ENCODE results near the gene LILRB3.
"Not testable (repeated sequence)": the region's sequence is repeated elsewhere in the genome, so short reads cannot be mapped to it uniquely, and the experiment has no call there.

LILRB3 gene

GRCh38 chr19:54253331-54254194 lies 30.8 kb upstream of the LILRB3 start:
- Histone ChIP-seq H3K4me1 (no peaks in the 10 kb centered on the region), H3K9me3 (no peaks in the 10 kb centered on the region), H3K36me3 (replicated peaks) (no peaks in the 10 kb centered on the region), H3K27me3 (ENCODE audit: low read depth) (peaks cover 48% of the 10 kb centered on the region), H3K4me3 (no peak overlapping the region)
- no peak for DNase-seq (ENCODE audit: low spot score in 2 of 2)
- in situ Hi-C loops (cut with MboI; ENCODE audit: low sequenced_read_pairs) = no loop called here

- Histone ChIP-seq H3K4me3 (no peak overlapping the region), H3K27me3 (ENCODE audit: low read depth) (peaks cover 54% of the 10 kb centered on the region), H3K4me1 (no peaks in the 10 kb centered on the region), H3K36me3 (replicated peaks) (no peaks in the 10 kb centered on the region), H3K9me3 (no peaks in the 10 kb centered on the region)
- DNase-seq (ENCODE audit: low spot score in 2 of 2) = no peak
- in situ Hi-C loops (cut with MboI; ENCODE audit: low sequenced_read_pairs) = no loop called here
These were observed 30.0 kb upstream of the LILRB3 start for GRCh38 chr19:54252845-54253244.

GRCh38 chr19:54252243-54252642 lies 29.4 kb upstream of the LILRB3 start:
- Histone ChIP-seq H3K27me3 (ENCODE audit: low read depth) (peaks cover 49% of the 10 kb centered on the region), H3K4me1 (no peaks in the 10 kb centered on the region), H3K9me3 (no peaks in the 10 kb centered on the region), H3K4me3 (no peak overlapping the region), H3K36me3 (replicated peaks) (no peaks in the 10 kb centered on the region)
- DNase-seq (ENCODE audit: low spot score in 2 of 2) = no peak
- in situ Hi-C loops (cut with MboI; ENCODE audit: low sequenced_read_pairs) = no loop called here

GRCh38 chr19:54248016-54248601 lies 25.3 kb upstream of the LILRB3 start:
- Histone ChIP-seq H3K36me3 (replicated peaks) (no peaks in the 10 kb centered on the region), H3K4me3 (no peak overlapping the region), H3K9me3 (no peaks in the 10 kb centered on the region), H3K4me1 (no peaks in the 10 kb centered on the region), H3K27me3 (ENCODE audit: low read depth) (peaks cover 35% of the 10 kb centered on the region)
- in situ Hi-C loops (cut with MboI; ENCODE audit: low sequenced_read_pairs) = no loop called here
- no peak for DNase-seq (ENCODE audit: low spot score in 2 of 2)

DNA sequence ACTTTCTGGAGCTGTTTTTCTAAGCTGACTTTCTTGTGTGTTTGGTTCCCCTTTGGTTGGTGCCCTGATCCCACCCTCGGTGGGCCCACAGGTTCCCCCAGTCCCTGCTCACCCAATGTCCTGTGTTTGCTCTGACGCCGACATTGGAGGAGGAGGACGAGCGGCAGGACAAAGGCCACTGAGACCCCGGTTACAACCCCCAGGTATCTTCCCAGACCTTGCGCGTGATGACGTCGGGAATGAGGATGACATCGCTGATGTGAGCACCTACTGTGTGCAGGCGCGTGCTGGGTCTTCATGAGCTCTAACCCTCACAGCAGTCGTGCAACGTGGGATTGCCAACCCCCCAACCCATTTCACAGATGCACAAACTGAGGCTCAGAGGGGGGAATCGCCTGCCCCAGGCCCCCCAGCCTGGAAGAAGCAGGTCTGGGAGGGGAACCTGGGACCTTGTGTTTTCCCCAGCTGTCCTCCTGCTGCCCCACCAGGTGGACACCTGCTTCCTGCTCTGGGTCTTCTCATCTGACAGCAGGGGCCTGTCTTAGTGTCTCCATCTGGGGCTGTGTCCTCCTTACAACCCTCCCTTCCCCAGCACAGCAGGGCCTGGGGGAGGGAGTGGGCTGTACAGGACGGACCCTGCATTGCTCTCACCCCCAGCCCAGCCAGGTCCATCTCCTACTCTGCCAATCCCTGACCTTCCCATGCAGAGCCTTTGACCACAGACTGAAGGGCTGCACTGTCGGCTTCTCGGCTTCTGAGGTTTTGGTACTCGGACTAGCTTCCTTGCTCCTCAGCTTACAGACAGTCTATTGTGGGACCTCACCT lies 24.5 kb upstream of the LILRB3 start:
- in situ Hi-C loops (cut with MboI; ENCODE audit: low sequenced_read_pairs) = no loop called here
- no peaks in the 10 kb centered on the region for H3K4me1 ChIP-seq
- no peaks in the 10 kb centered on the region for H3K9me3 ChIP-seq
- no peaks in the 10 kb centered on the region for H3K36me3 ChIP-seq (replicated peaks)
- DNase-seq (ENCODE audit: low spot score in 2 of 2) = no peak
- peaks cover 28% of the 10 kb centered on the region for H3K27me3 ChIP-seq (ENCODE audit: low read depth)
- no peak overlapping the region for H3K4me3 ChIP-seq

DNA sequence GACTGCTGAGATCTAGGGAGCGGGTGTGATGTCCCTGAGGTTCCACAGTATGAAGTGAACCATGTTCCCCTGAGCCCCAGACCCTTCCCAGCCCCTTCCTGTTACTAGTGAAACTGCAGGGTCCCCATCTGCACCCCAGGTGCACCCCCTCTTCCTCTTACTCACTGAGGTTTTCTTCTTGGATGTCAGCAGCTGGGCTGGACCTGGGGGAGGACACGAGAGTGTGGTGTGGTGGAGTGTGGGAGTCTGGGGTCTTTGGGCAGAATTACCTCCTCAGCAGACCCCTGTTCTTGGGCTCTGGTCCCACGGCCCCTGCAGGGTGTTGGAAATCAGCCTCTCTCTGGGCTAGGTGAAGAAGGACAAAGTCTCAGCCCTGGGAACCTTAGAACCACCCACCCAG lies 23.1 kb upstream of the LILRB3 start:
- in situ Hi-C loops (cut with MboI; ENCODE audit: low sequenced_read_pairs) = no loop called here
- DNase-seq (ENCODE audit: low spot score in 2 of 2) = no peak
- H3K9me3 ChIP-seq = no peaks in the 10 kb centered on the region
- no peak overlapping the region for H3K4me3 ChIP-seq
- H3K36me3 ChIP-seq (replicated peaks) = no peaks in the 10 kb centered on the region
- peaks cover 25% of the 10 kb centered on the region for H3K27me3 ChIP-seq (ENCODE audit: low read depth)
- no peaks in the 10 kb centered on the region for H3K4me1 ChIP-seq

DNA sequence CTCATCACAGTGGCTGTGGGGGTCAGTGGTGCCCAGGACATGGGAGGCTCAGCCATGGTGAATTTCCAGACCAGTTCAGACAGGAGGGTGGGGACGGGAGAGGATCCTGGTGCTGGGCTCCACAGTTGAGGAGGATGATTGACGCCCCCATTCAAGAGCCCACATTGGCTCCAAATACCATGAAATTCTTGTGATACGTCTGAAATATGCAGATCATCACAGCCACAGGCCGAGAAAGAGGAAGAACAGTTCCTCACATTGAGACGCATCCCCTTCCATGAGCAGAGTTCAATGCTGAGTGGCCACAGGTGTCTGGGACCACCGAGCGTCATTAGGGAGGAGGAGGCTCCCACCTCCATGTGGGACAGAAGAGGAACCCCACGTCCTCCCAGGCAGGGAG lies 21.0 kb upstream of the LILRB3 start:
- in situ Hi-C loops (cut with MboI; ENCODE audit: low sequenced_read_pairs); DNase-seq (ENCODE audit: low spot score in 2 of 2): not testable (repeated sequence)

DNA sequence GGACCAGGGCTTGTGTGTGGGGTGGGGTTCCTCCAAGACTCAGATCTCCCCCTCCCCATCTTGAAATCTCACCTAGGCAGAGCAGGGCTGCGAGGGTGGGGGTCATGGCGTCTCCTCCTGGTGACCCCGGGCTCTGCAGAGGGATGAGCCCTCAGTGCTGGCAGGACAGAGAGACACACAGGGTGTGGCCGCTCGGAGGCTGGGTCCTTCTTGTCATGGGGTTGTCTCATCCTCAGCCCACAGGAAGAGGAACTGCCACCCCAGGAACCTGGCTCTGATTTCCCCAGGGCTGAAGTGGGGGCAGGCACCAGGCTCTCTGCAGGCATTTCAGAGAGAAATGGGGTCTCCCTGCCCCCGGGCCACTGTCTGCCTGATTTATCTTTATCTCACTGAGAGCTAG lies 19.8 kb upstream of the LILRB3 start, which contains the start of gene LILRA6:
Gene LILRA6 (minus strand): TSS at position 145 of the 400 bp plus-strand sequence.
- H3K4me3 ChIP-seq = not testable (repeated sequence)

More for the DNA sequence above, 21.0 kb upstream of the LILRB3 start:
- not testable (repeated sequence) for H3K4me3 ChIP-seq; H3K27me3 ChIP-seq (ENCODE audit: low read depth); H3K4me1 ChIP-seq; H3K9me3 ChIP-seq; H3K36me3 ChIP-seq (replicated peaks)

GRCh38 chr19:54242234-54242633 lies 19.4 kb upstream of the LILRB3 start:
- H3K27me3 ChIP-seq (ENCODE audit: low read depth); in situ Hi-C loops (cut with MboI; ENCODE audit: low sequenced_read_pairs); H3K36me3 ChIP-seq (replicated peaks); H3K9me3 ChIP-seq; H3K4me1 ChIP-seq; DNase-seq (ENCODE audit: low spot score in 2 of 2); H3K4me3 ChIP-seq: not testable (repeated sequence)

More for the DNA sequence above, 19.8 kb upstream of the LILRB3 start, which contains the start of gene LILRA6:
- in situ Hi-C loops (cut with MboI; ENCODE audit: low sequenced_read_pairs); DNase-seq (ENCODE audit: low spot score in 2 of 2); H3K9me3 ChIP-seq; H3K27me3 ChIP-seq (ENCODE audit: low read depth); H3K36me3 ChIP-seq (replicated peaks); H3K4me1 ChIP-seq: not testable (repeated sequence)

GRCh38 chr19:54240372-54241336 lies 17.8 kb upstream of the LILRB3 start:
- DNase-seq (ENCODE audit: low spot score in 2 of 2); H3K36me3 ChIP-seq (replicated peaks); H3K4me3 ChIP-seq; H3K4me1 ChIP-seq; in situ Hi-C loops (cut with MboI; ENCODE audit: low sequenced_read_pairs); H3K27me3 ChIP-seq (ENCODE audit: low read depth); H3K9me3 ChIP-seq: not testable (repeated sequence)

DNA sequence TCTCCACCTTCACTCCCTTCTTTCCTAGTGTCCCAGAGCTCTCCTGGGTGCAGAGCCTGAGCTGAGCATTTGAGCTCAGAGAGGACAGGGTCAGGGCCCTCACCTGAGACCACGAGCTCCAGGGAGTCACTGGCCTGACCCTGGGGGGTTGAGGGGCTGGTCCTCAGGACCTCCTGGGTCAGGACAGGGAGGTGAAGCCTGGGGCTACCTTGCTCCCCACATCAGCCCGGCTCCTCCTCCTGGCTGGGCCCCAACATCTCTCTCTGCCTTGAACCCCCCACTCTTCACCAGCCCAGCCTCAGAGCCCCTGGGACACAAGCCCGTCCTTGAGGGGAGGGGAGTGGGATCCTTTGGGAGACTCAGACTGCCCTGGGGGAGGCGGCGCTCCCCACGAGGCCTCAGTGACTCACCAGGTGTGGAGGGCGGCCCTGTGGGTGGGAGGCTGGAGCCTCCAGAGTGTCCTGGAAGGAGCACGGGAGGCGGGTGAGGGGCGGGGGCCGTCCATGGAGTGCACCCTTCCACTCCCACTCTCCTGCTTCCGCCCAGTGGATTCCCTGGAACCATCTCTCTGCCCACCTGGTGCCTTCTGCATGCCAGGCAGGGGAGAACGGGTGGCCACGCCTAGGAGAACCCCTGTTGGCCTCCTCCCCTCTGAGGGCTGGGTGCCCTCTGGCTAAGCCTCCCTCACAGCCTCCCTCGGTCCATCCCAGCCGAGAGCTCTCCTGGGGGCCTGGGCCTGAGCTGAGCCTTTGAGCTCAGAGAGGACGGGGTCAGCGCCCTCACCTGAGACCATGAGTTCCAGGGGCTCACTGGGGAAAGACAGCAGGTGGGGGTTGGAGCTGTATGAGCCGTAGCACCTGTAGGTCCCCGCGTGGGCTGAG lies 16.9 kb upstream of the LILRB3 start:
- H3K27me3 ChIP-seq (ENCODE audit: low read depth); in situ Hi-C loops (cut with MboI; ENCODE audit: low sequenced_read_pairs); H3K36me3 ChIP-seq (replicated peaks); H3K4me1 ChIP-seq; H3K9me3 ChIP-seq; DNase-seq (ENCODE audit: low spot score in 2 of 2); H3K4me3 ChIP-seq: not testable (repeated sequence)

DNA sequence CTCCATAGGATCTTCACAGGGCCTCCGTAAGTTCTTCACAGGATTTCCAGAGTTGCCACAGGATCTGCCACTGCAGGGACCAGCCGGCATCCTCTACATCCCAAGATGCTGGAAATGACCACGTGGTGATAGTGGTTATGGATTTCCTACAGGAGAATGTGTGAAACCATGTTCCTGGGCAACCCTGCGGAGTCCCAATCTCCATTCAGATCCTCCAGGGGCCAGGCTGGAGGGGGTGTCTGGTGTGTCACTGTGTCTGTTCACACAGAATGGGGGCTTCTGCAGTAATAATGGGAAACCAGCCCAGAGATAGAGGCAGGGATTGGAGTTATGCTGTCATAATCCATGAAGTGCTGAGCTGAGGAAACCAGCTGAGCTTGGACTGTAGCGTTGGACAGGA lies 11.1 kb upstream of the LILRB3 start:
- no peaks in the 10 kb centered on the region; the same call in 1 of the 2 replicates for H3K9me3 ChIP-seq
- in situ Hi-C loops (cut with MboI; ENCODE audit: low sequenced_read_pairs) = no loop called here

More for the DNA sequence above, 11.1 kb upstream of the LILRB3 start:
- Histone ChIP-seq H3K4me3 (no peak overlapping the region), H3K4me1 (no peaks in the 10 kb centered on the region), H3K36me3 (replicated peaks) (no peaks in the 10 kb centered on the region), H3K27me3 (ENCODE audit: low read depth) (no peaks in the 10 kb centered on the region)
- no peak for DNase-seq (ENCODE audit: low spot score in 2 of 2)
